ENCODE data around the gene VPS13C.

VPS13C gene

GRCh38 chr15:62060113-62060895 is at the start of gene VPS13C:
Gene VPS13C (minus strand): TSS chr15:62060447. CDS start chr15:62060374, 73 bp downstream.
- in situ Hi-C loops (cut with MboI; ENCODE audit: low sequenced_read_pairs): no loop called here

GRCh38 chr15:62109437-62109836 is 49.2 kb upstream of the VPS13C start:
- in situ Hi-C loops (cut with MboI; ENCODE audit: low sequenced_read_pairs): no loop called here

- in situ Hi-C loops (cut with MboI; ENCODE audit: low sequenced_read_pairs): no loop called here
Observed at GRCh38 chr15:62108411-62108810, 48.2 kb upstream of the VPS13C start.

- in situ Hi-C loops (cut with MboI; ENCODE audit: low sequenced_read_pairs): no loop called here
Observed at GRCh38 chr15:62107571-62108121, 47.4 kb upstream of the VPS13C start.

GRCh38 chr15:62106096-62106495 is 45.8 kb upstream of the VPS13C start:
- in situ Hi-C loops (cut with MboI; ENCODE audit: low sequenced_read_pairs): no loop called here

GRCh38 chr15:62105266-62105665 is 45.0 kb upstream of the VPS13C start:
- in situ Hi-C loops (cut with MboI; ENCODE audit: low sequenced_read_pairs): no loop called here

- in situ Hi-C loops (cut with MboI; ENCODE audit: low sequenced_read_pairs): no loop called here
Observed at GRCh38 chr15:62104846-62105245, 44.6 kb upstream of the VPS13C start.

GRCh38 chr15:62104401-62104800 is 44.2 kb upstream of the VPS13C start:
- in situ Hi-C loops (cut with MboI; ENCODE audit: low sequenced_read_pairs): no loop called here

- in situ Hi-C loops (cut with MboI; ENCODE audit: low sequenced_read_pairs): no loop called here
Observed at GRCh38 chr15:62103431-62103830, 43.2 kb upstream of the VPS13C start.

- in situ Hi-C loops (cut with MboI; ENCODE audit: low sequenced_read_pairs): no loop called here
Observed at GRCh38 chr15:62099094-62099601, 38.9 kb upstream of the VPS13C start.

- in situ Hi-C loops (cut with MboI; ENCODE audit: low sequenced_read_pairs): no loop called here
Observed at GRCh38 chr15:62094388-62094787, 34.1 kb upstream of the VPS13C start.

GRCh38 chr15:62093809-62094208 is 33.6 kb upstream of the VPS13C start:
- in situ Hi-C loops (cut with MboI; ENCODE audit: low sequenced_read_pairs): no loop called here

GRCh38 chr15:62090988-62091387 is 30.7 kb upstream of the VPS13C start:
- in situ Hi-C loops (cut with MboI; ENCODE audit: low sequenced_read_pairs): no loop called here

GRCh38 chr15:62089616-62090015 is 29.4 kb upstream of the VPS13C start:
- in situ Hi-C loops (cut with MboI; ENCODE audit: low sequenced_read_pairs): no loop called here

GRCh38 chr15:62088353-62088693 is 28.1 kb upstream of the VPS13C start:
- in situ Hi-C loops (cut with MboI; ENCODE audit: low sequenced_read_pairs): no loop called here

GRCh38 chr15:62087671-62088352 is 27.6 kb upstream of the VPS13C start:
- in situ Hi-C loops (cut with MboI; ENCODE audit: low sequenced_read_pairs): no loop called here

- in situ Hi-C loops (cut with MboI; ENCODE audit: low sequenced_read_pairs): no loop called here
Observed at GRCh38 chr15:62085740-62086139, 25.5 kb upstream of the VPS13C start.

GRCh38 chr15:62083194-62084154 is 23.2 kb upstream of the VPS13C start:
- in situ Hi-C loops (cut with MboI; ENCODE audit: low sequenced_read_pairs): no loop called here

- in situ Hi-C loops (cut with MboI; ENCODE audit: low sequenced_read_pairs): no loop called here
Observed at GRCh38 chr15:62079594-62079993, 19.3 kb upstream of the VPS13C start.

- in situ Hi-C loops (cut with MboI; ENCODE audit: low sequenced_read_pairs): no loop called here
Observed at GRCh38 chr15:62075595-62076277, 15.5 kb upstream of the VPS13C start.
